HCT116 (cell line): ENCODE data around the gene AHRR. TPM values are rescaled to one million over a fixed set of nuclear protein-coding genes. Genes with fewer than 3 reads are reported as not detected.

Experiments used
- ATAC-seq: fragments of 200-7000 bp; cut with Tn5 transposase; 2 replicates; pipeline ENCODE4 v1.9.1; 2020; ENCODE audit warnings: mild to moderate bottlenecking, moderate library complexity
- BruUV-seq: library from RNA; stranded (reverse); fragments of 400-500 nt; replicated peaks from 2 replicates; lab custom pipeline; 2021; lab: Mats Ljungman, UMichigan
- CTCF ChIA-PET: fragments of 300-600 bp; sonication (Branson Sonifier 250); formaldehyde crosslinking; loops from one replicate; lab custom pipeline; 2021; ENCODE audit warnings: antibody characterized with exemption; lab: Charles Lee
- POLR2A ChIA-PET: fragments of 300-600, 350-600 bp; sonication (Branson Sonifier 250); formaldehyde crosslinking; loops from one replicate; lab custom pipeline; 2021; ENCODE audit warnings: antibody characterized with exemption; lab: Charles Lee
- RAD21 ChIA-PET, 2 experiments: fragments of 300-600 bp; sonication (Branson Sonifier 250); formaldehyde crosslinking; loops; one replicate each; lab custom pipeline; 2023; ENCODE audit warnings: low total read pairs in 2 of 2; ENCODE audit not compliant: uncharacterized antibody in 2 of 2, unreplicated experiment in 2 of 2, low non-redundant PET in 1 of 2; lab: Charles Lee
- DNase-seq: peaks from one replicate; pipeline ENCODE4 v3.0.0-alpha.2; 2010; ENCODE audit warnings: low read depth, low spot score
- H2AFZ ChIP-seq: fragments of 200-600 bp; shearing (Covaris generic), sonication (generic); 2 replicates; pipeline ENCODE4 v1.6.1; 2017; ENCODE audit warnings: low read depth, mixed run types, mixed read lengths, antibody characterized with exemption, low read length; ENCODE audit not compliant: poor library complexity, severe bottlenecking
- H3K27ac ChIP-seq: 2 replicates; pipeline ENCODE4 v1.5.1; 2012; ENCODE audit warnings: low read depth, low read length
- H3K27me3 ChIP-seq: fragments of 200-600 bp; sonication (generic); 2 replicates; pipeline ENCODE4 v1.6.1; 2016; ENCODE audit warnings: mixed run types, low read length, mixed read lengths; ENCODE audit not compliant: insufficient read depth
- H3K36me3 ChIP-seq, 2 experiments: fragments of 200-500 bp in 1 of 2; fragments of 200-600 bp in 1 of 2; sonication (Bioruptor generic) in 1 of 2; sonication (generic) in 1 of 2; 2 replicates each; pipeline versions ENCODE4 v1.5.1 to v1.6.1; 2014 to 2016; ENCODE audit warnings: low read length in 2 of 2, inconsistent platforms in 1 of 2, mixed read lengths in 1 of 2, mixed run types in 1 of 2; ENCODE audit not compliant: insufficient read depth in 2 of 2, control insufficient read depth in 1 of 2
- H3K4me1 ChIP-seq, 2 experiments: fragments of 200-600 bp in 1 of 2; sonication (generic) in 1 of 2; 2 replicates each; pipeline versions ENCODE4 v1.5.1 to v1.6.1; 2012 to 2017; ENCODE audit warnings: low read length in 2 of 2, inconsistent platforms in 1 of 2, mild to moderate bottlenecking in 1 of 2, mixed read lengths in 1 of 2, mixed run types in 1 of 2, moderate library complexity in 1 of 2; ENCODE audit not compliant: insufficient read depth in 2 of 2, control insufficient read depth in 1 of 2
- H3K4me2 ChIP-seq: fragments of 200-600 bp; sonication (generic); 2 replicates; pipeline ENCODE4 v1.6.1; 2017; ENCODE audit warnings: mixed run types, low read length, mixed read lengths
- H3K4me3 ChIP-seq, 2 experiments: fragments of 200-600 bp in 1 of 2; sonication (generic) in 1 of 2; replicated peaks in 1 of 2; 2 replicates each; pipeline ENCODE4 v1.5.1; 2011 to 2016; ENCODE audit warnings: low read length in 2 of 2, control low read depth in 1 of 2, low read depth in 1 of 2, mild to moderate bottlenecking in 1 of 2, mixed read lengths in 1 of 2, mixed run types in 1 of 2
- H3K79me2 ChIP-seq: fragments of 200-600 bp; sonication (generic); 2 replicates; pipeline ENCODE4 v1.6.1; 2017; ENCODE audit warnings: mild to moderate bottlenecking, mixed run types, low read length, moderate library complexity, mixed read lengths; ENCODE audit not compliant: insufficient read depth
- H3K9ac ChIP-seq: fragments of 200-600 bp; sonication (generic); 2 replicates; pipeline ENCODE4 v1.6.1; 2016; ENCODE audit warnings: low read length, mixed read lengths
- H3K9me2 ChIP-seq: fragments of 200-600 bp; sonication (generic), shearing (Covaris generic); 2 replicates; pipeline ENCODE4 v1.6.1; 2017; ENCODE audit warnings: mixed run types, mild to moderate bottlenecking, moderate library complexity; ENCODE audit not compliant: insufficient read depth
- H3K9me3 ChIP-seq, 2 experiments: fragments of 200-500 bp in 1 of 2; fragments of 200-600 bp in 1 of 2; sonication (Bioruptor generic) in 1 of 2; sonication (generic) in 1 of 2; 2 replicates each; pipeline ENCODE4 v1.6.1; 2014 to 2017; ENCODE audit warnings: low read length in 2 of 2, mixed read lengths in 2 of 2, inconsistent platforms in 1 of 2, low read depth in 1 of 2, mild to moderate bottlenecking in 1 of 2, mixed run types in 1 of 2, moderate library complexity in 1 of 2; ENCODE audit not compliant: control insufficient read depth in 1 of 2, insufficient read depth in 1 of 2
- H4K20me1 ChIP-seq: fragments of 200-600 bp; sonication (generic), shearing (Covaris generic); 2 replicates; pipeline ENCODE4 v1.6.1; 2017; ENCODE audit warnings: mixed run types, mild to moderate bottlenecking, moderate library complexity; ENCODE audit not compliant: insufficient read depth
- CEBPB ChIP-seq: IDR thresholded peaks from 2 replicates; pipeline ENCODE4 v1.6.1; 2012; ENCODE audit warnings: low read depth
- ELF1 ChIP-seq: IDR thresholded peaks from 2 replicates; pipeline ENCODE4 v1.6.1; 2012; ENCODE audit warnings: low read depth, borderline replicate concordance
- EZH2 ChIP-seq: fragments of 200-600 bp; sonication (generic); IDR thresholded peaks from 2 replicates; pipeline ENCODE4 v1.6.1; 2017; ENCODE audit warnings: antibody characterized with exemption, mixed run types
- FOSL1 ChIP-seq: IDR thresholded peaks from 2 replicates; pipeline ENCODE4 v1.6.1; 2012; ENCODE audit warnings: low read depth
- JUND ChIP-seq: IDR thresholded peaks from 2 replicates; pipeline ENCODE4 v1.6.1; 2012
- POLR2AphosphoS5 ChIP-seq: IDR thresholded peaks from 2 replicates; pipeline ENCODE4 v1.6.1; 2011; ENCODE audit warnings: mild to moderate bottlenecking, low read depth, low read length, moderate library complexity
- SP1 ChIP-seq: IDR thresholded peaks from 2 replicates; pipeline ENCODE4 v1.6.1; 2012; ENCODE audit warnings: low read depth
- ZBTB33 ChIP-seq: IDR thresholded peaks from 2 replicates; pipeline ENCODE4 v1.6.1; 2011; ENCODE audit warnings: mild to moderate bottlenecking, low read length, moderate library complexity; ENCODE audit not compliant: insufficient replicate concordance; ENCODE audit errors: extremely low read depth
- ZNF274 ChIP-seq: fragments of 200-500 bp; sonication (Bioruptor generic); IDR thresholded peaks from 2 replicates; pipeline ENCODE4 v1.6.1; 2014; ENCODE audit warnings: mild to moderate bottlenecking, low read depth, low read length, inconsistent platforms
- intact Hi-C: fragments of 100-400 bp; cut with micrococcal nuclease; formaldehyde crosslinking; loops from 2 replicates; pipeline ENCODE4 v1.10.0; 2022
- total RNA-seq: library from RNA; stranded (reverse); gene quantifications from one replicate; pipeline ENCODE4 v1.2.1, GENCODE V29; 2021; ENCODE audit not compliant: unreplicated experiment
- TF ChIP-seq, protein P1 (sequence below), 3 experiments: fragments of 200-600 bp in 1 of 3; sonication (generic) in 1 of 3; IDR thresholded peaks in 2 of 3; conservative IDR thresholded peaks in 1 of 3; 2 replicates each; pipeline ENCODE4 v1.5.1; 2012 to 2017; ENCODE audit warnings: low read depth in 2 of 3, low read length in 2 of 3, antibody characterized with exemption in 1 of 3, borderline replicate concordance in 1 of 3, control low read depth in 1 of 3, mild to moderate bottlenecking in 1 of 3, mixed read lengths in 1 of 3, mixed run types in 1 of 3, moderate library complexity in 1 of 3; ENCODE audit not compliant: insufficient read depth in 1 of 3
- TF ChIP-seq, protein P2 (sequence below): IDR thresholded peaks from 2 replicates; pipeline ENCODE4 v1.6.1; 2012
- TF ChIP-seq, protein P3 (sequence below): IDR thresholded peaks from 2 replicates; pipeline ENCODE4 v1.6.1; 2012; ENCODE audit warnings: low read depth

AHRR gene
- total RNA-seq, 1 experiment from 2014 or later = 12.7 TPM

- TF ChIP-seq, protein P1, sequence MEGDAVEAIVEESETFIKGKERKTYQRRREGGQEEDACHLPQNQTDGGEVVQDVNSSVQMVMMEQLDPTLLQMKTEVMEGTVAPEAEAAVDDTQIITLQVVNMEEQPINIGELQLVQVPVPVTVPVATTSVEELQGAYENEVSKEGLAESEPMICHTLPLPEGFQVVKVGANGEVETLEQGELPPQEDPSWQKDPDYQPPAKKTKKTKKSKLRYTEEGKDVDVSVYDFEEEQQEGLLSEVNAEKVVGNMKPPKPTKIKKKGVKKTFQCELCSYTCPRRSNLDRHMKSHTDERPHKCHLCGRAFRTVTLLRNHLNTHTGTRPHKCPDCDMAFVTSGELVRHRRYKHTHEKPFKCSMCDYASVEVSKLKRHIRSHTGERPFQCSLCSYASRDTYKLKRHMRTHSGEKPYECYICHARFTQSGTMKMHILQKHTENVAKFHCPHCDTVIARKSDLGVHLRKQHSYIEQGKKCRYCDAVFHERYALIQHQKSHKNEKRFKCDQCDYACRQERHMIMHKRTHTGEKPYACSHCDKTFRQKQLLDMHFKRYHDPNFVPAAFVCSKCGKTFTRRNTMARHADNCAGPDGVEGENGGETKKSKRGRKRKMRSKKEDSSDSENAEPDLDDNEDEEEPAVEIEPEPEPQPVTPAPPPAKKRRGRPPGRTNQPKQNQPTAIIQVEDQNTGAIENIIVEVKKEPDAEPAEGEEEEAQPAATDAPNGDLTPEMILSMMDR (IDR thresholded peaks at IDR 0.05 in 2 of 3, conservative IDR thresholded peaks at IDR 0.05 in 1 of 3; ENCODE audit: borderline replicate concordance in 1 of 3, insufficient read depth in 1 of 3, low read depth in 2 of 3, low read length in 2 of 3) = no peak
- TF ChIP-seq EZH2 (no peak), SP1 (no peak), ZBTB33 (no peak)
- TF ChIP-seq, protein P2, sequence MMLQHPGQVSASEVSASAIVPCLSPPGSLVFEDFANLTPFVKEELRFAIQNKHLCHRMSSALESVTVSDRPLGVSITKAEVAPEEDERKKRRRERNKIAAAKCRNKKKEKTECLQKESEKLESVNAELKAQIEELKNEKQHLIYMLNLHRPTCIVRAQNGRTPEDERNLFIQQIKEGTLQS = no peak
Observed at GRCh38 chr5:307306-307705, 14.2 kb upstream of the AHRR start (continued).

GRCh38 chr5:307794-308579 lies 13.5 kb upstream of the AHRR start:
- H3K4me2 ChIP-seq = no peak overlapping the region
- RAD21 ChIA-PET = no interaction called here
- CTCF ChIA-PET = interaction anchor here (1.5 kb wide), 1 partner anchor 9 kb away, joined by 5 read pairs; no protein-coding TSS in a partner anchor
- intact Hi-C loops = no loop called here
- H2AFZ ChIP-seq = no peak overlapping the region
- no peak overlapping the region for H3K4me3 ChIP-seq
- no peak for ATAC-seq
- POLR2A ChIA-PET = interaction anchor here (1.0 kb wide), 1 partner anchor 37 kb away, joined by 3 read pairs; the partner anchor contains the start of gene PDCD6
- no peaks in the 10 kb centered on the region for H3K9me3 ChIP-seq
- H3K79me2 ChIP-seq = peaks cover 35% of the 10 kb centered on the region; the same call in 1 of the 2 replicates
- peaks cover 9 to 15% of the 10 kb centered on the region in 2 experiments; a peak in 3 of 4 replicates for H3K36me3 ChIP-seq
- no peak for DNase-seq
- BruUV-seq = no TSS peak
- H3K27me3 ChIP-seq = no peaks in the 10 kb centered on the region
- no peak overlapping the region for H3K9ac ChIP-seq
- H3K27ac ChIP-seq = peak overlapping the region; percentile 22; the same call in 1 of the 2 replicates
- H3K9me2 ChIP-seq = no peaks in the 10 kb centered on the region
- no peaks in the 10 kb centered on the region for H4K20me1 ChIP-seq
- peaks cover 5 to 13% of the 10 kb centered on the region in 2 experiments; a peak in 2 of 4 replicates for H3K4me1 ChIP-seq
- TF ChIP-seq, protein P1 (IDR thresholded peaks at IDR 0.05 in 2 of 3, conservative IDR thresholded peaks at IDR 0.05 in 1 of 3; ENCODE audit: borderline replicate concordance in 1 of 3, insufficient read depth in 1 of 3, low read depth in 2 of 3, low read length in 2 of 3) = no peak
- TF ChIP-seq, protein P3, sequence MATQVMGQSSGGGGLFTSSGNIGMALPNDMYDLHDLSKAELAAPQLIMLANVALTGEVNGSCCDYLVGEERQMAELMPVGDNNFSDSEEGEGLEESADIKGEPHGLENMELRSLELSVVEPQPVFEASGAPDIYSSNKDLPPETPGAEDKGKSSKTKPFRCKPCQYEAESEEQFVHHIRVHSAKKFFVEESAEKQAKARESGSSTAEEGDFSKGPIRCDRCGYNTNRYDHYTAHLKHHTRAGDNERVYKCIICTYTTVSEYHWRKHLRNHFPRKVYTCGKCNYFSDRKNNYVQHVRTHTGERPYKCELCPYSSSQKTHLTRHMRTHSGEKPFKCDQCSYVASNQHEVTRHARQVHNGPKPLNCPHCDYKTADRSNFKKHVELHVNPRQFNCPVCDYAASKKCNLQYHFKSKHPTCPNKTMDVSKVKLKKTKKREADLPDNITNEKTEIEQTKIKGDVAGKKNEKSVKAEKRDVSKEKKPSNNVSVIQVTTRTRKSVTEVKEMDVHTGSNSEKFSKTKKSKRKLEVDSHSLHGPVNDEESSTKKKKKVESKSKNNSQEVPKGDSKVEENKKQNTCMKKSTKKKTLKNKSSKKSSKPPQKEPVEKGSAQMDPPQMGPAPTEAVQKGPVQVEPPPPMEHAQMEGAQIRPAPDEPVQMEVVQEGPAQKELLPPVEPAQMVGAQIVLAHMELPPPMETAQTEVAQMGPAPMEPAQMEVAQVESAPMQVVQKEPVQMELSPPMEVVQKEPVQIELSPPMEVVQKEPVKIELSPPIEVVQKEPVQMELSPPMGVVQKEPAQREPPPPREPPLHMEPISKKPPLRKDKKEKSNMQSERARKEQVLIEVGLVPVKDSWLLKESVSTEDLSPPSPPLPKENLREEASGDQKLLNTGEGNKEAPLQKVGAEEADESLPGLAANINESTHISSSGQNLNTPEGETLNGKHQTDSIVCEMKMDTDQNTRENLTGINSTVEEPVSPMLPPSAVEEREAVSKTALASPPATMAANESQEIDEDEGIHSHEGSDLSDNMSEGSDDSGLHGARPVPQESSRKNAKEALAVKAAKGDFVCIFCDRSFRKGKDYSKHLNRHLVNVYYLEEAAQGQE = no peak
- TF ChIP-seq ZNF274 (no peak), ELF1 (no peak), JUND (no peak), POLR2AphosphoS5 (no peak), FOSL1 (no peak), CEBPB (no peak)
